ENCODE data around the gene KAZN. TPM values are rescaled to one million over a fixed set of nuclear protein-coding genes. Genes with fewer than 3 reads are reported as not detected.
A peak's percentile ranks its signal among the peaks of the same experiment; 100 is the strongest.

Gene KAZN
- total and polyA plus RNA-seq, 2 of the 8 experiments (the other 6 are each of a cell fraction or from before 2014, with no cell fraction given) = 3.7 to 11.8 TPM

DNA sequence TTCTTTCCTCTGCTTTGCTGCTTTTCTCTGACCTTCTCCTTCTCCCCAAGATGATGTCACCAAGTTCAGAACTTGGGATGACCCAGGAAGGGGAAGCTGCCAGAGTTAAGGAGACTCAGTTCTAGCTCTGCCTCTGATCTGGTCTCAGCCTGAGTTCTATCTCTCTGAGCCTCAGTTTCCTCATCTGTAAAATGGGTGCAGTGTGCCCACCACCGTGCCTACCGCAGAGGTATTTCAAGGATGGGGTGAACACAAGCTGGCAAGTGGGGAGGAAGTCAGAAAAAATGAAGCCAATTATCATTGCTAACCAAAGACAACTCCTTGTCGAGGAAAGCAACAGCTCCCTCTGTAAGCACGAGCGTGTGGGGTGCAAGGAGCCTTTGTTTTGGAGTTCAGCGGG is 249.7 kb downstream of the KAZN start:
- Histone ChIP-seq H3K79me1 (ENCODE audit: low read depth, low read length) (no peaks in the 10 kb centered on the region; the same call in 1 of the 2 replicates), H3K4me1 (replicated peaks in 1 of 4; ENCODE audit: control insufficient read depth in 3 of 4, insufficient read depth in 4 of 4, low read length in 3 of 4) (no peaks in the 10 kb centered on the region; a peak in 1 of 7 replicates)
- CTCF ChIA-PET (ENCODE audit: partially characterized antibody) = interaction anchor here (0.9 to 2.5 kb wide), 9 partner anchors 13 to 199 kb away, joined by 3 to 11 read pairs (median 4); no protein-coding TSS in a partner anchor
- peak; percentile 77 for TF ChIP-seq KDM1A (IDR thresholded peaks at IDR 0.05; ENCODE audit: borderline replicate concordance, low read length)

More for the DNA sequence above, 249.7 kb downstream of the KAZN start:
- Histone ChIP-seq H3K56ac (replicated peaks; ENCODE audit: insufficient read length, low read depth, low read length) (no peak overlapping the region), H3K36me3 (ENCODE audit: control insufficient read depth in 2 of 4, insufficient read depth in 4 of 4, low read length in 3 of 4) (no peaks in the 10 kb centered on the region), H3K9me3 (ENCODE audit: insufficient read depth in 2 of 2, low read depth in 1 of 2, low read length in 1 of 2) (no peaks in the 10 kb centered on the region), H2AFZ (ENCODE audit: low read length) (no peak overlapping the region), H2BK120ac (replicated peaks; ENCODE audit: low read depth, low read length) (no peak overlapping the region), H3K23ac (ENCODE audit: insufficient read length) (no peak overlapping the region), H3K27ac (ENCODE audit: low read depth, low read length) (no peak overlapping the region), H3K9ac (replicated peaks in 1 of 4; ENCODE audit: extremely low read depth in 1 of 4, low read depth in 3 of 4, low read length in 3 of 4) (no peak overlapping the region), H2BK12ac (ENCODE audit: low read depth, low read length) (no peak overlapping the region), H3K79me2 (ENCODE audit: control insufficient read depth in 1 of 2, insufficient read depth in 2 of 2, low read length in 2 of 2) (no peaks in the 10 kb centered on the region), H3K27me3 (replicated peaks in 1 of 4; ENCODE audit: control insufficient read depth in 3 of 4, extremely low read depth in 1 of 4, insufficient read depth in 3 of 4, low read length in 3 of 4) (no peaks in the 10 kb centered on the region), H4K91ac (replicated peaks; ENCODE audit: insufficient read length, low read length) (no peak overlapping the region), H4K8ac (ENCODE audit: extremely low read depth, insufficient read depth, low read length) (no peak overlapping the region; the same call in 1 of the 2 replicates), H2BK20ac (ENCODE audit: low read length) (no peak overlapping the region), H2AK5ac (ENCODE audit: low read depth, low read length) (no peak overlapping the region), H3K23me2 (ENCODE audit: low read depth, low read length) (peaks cover 9% of the 10 kb centered on the region; the same call in 1 of the 2 replicates), H3K4me2 (ENCODE audit: insufficient read depth in 1 of 2, low read depth in 2 of 2, low read length in 2 of 2) (no peak overlapping the region), H3K18ac (ENCODE audit: extremely low read depth, low read length) (no peak overlapping the region), H2BK15ac (ENCODE audit: low read length) (no peak overlapping the region), H4K20me1 (replicated peaks in 1 of 2; ENCODE audit: control insufficient read depth in 1 of 2, insufficient read depth in 2 of 2, low read length in 2 of 2) (peaks cover 1 to 2% of the 10 kb centered on the region in 2 experiments), H2BK5ac (ENCODE audit: low read depth, low read length) (no peak overlapping the region), H3K14ac (ENCODE audit: insufficient read length) (no peak overlapping the region), H3K4me3 (ENCODE audit: extremely low read depth in 1 of 4, insufficient read depth in 2 of 4, low read depth in 3 of 4, low read length in 4 of 4) (no peak overlapping the region), H3K4ac (replicated peaks; ENCODE audit: insufficient read length, low read depth, low read length) (no peak overlapping the region), H4K5ac (ENCODE audit: insufficient read length, low read depth, low read length) (no peak overlapping the region)
- FAIRE-seq (no peak), DNase-seq (ENCODE audit: low read depth in 1 of 2, low spot score in 2 of 2) (no peak)
- 90% methylated on average over 6 of the region's 6 CpGs; no CpG with 5 or more reads in 1 of the 2 experiments for WGBS, 2 experiments (ENCODE audit: extremely low coverage in 1 of 2, insufficient coverage in 1 of 2, insufficient read length in 1 of 2, insufficient replicate concordance in 2 of 2, low coverage in 1 of 2, low lambda C conversion rate in 2 of 2, missing lambda C conversion rate in 1 of 2)
- POLR2A ChIA-PET (ENCODE audit: partially characterized antibody) = no interaction called here
